22Rv1 (cell line): ENCODE results near the gene PALLD.

Experiments
- H3K27ac ChIP-seq: fragments of 450-650 bp; 2 replicates; pipeline ENCODE4 v1.5.1; 2017
- CTCF ChIP-seq: fragments of 450-650 bp; IDR thresholded peaks from 2 replicates; pipeline ENCODE4 v1.5.1; 2017; ENCODE audit warnings: mild to moderate bottlenecking
- ZFX ChIP-seq: fragments of 450-650 bp; IDR thresholded peaks from 2 replicates; pipeline ENCODE4 v1.6.1; 2017; ENCODE audit warnings: antibody characterized with exemption, borderline replicate concordance

Gene PALLD

GRCh38 chr4:168648494-168648893 lies 151.6 kb downstream of the PALLD start:
- no peak overlapping the region for H3K27ac ChIP-seq
- TF ChIP-seq CTCF: no peak
- TF ChIP-seq ZFX: no peak

GRCh38 chr4:168648929-168649328 lies 152.1 kb downstream of the PALLD start:
- no peak for TF ChIP-seq ZFX
- TF ChIP-seq CTCF: no peak
- no peak overlapping the region for H3K27ac ChIP-seq

GRCh38 chr4:168651374-168651773 lies 154.5 kb downstream of the PALLD start:
- TF ChIP-seq CTCF: no peak
- no peak for TF ChIP-seq ZFX
- H3K27ac ChIP-seq: no peak overlapping the region

GRCh38 chr4:168651864-168652263 lies 155.0 kb downstream of the PALLD start:
- no peak overlapping the region for H3K27ac ChIP-seq
- TF ChIP-seq ZFX (no peak), CTCF (no peak)

GRCh38 chr4:168652755-168653154 lies 155.9 kb downstream of the PALLD start:
- H3K27ac ChIP-seq: no peak overlapping the region
- no peak for TF ChIP-seq CTCF
- no peak for TF ChIP-seq ZFX

- TF ChIP-seq ZFX (no peak), CTCF (no peak)
- H3K27ac ChIP-seq: no peak overlapping the region
These were observed 157.4 kb downstream of the PALLD start for GRCh38 chr4:168654104-168654847.

GRCh38 chr4:168654848-168655174 lies 158.0 kb downstream of the PALLD start:
- H3K27ac ChIP-seq: no peak overlapping the region
- no peak for TF ChIP-seq ZFX
- no peak for TF ChIP-seq CTCF
